WTC11 (cell line): Measurements from ENCODE around the gene BDKRB2. TPM values are rescaled to one million over a fixed set of nuclear protein-coding genes. Genes with fewer than 3 reads are reported as not detected.

Source experiments
- ATAC-seq: fragments of 200-7000 bp; cut with Tn5 transposase; 2 replicates; pipeline ENCODE4 v1.10.0; 2021; ENCODE audit warnings: mild to moderate bottlenecking, moderate library complexity
- CTCF ChIA-PET: fragments of 300-600 bp; sonication (Branson Sonifier 250); formaldehyde crosslinking; loops from one replicate; lab custom pipeline; 2021; ENCODE audit warnings: antibody characterized with exemption; lab: Charles Lee
- POLR2A ChIA-PET: fragments of 350-600 bp; sonication (Branson Sonifier 250); formaldehyde crosslinking; loops from one replicate; lab custom pipeline; 2021; ENCODE audit warnings: antibody characterized with exemption; lab: Charles Lee
- DNase-seq: peaks from one replicate; pipeline ENCODE4 v3.0.0; 2021; ENCODE audit warnings: low spot score
- H3K27ac Mint-ChIP-seq: 2 replicates; pipeline ENCODE4 v1.8.0; 2021; ENCODE audit warnings: mixed read lengths
- H3K27me3 Mint-ChIP-seq: 2 replicates; pipeline ENCODE4 v1.8.0; 2021; ENCODE audit warnings: low read depth, mild to moderate bottlenecking, moderate library complexity, mixed read lengths
- H3K36me3 Mint-ChIP-seq: 2 replicates; pipeline ENCODE4 v1.8.0; 2021; ENCODE audit warnings: mixed read lengths
- H3K4me1 Mint-ChIP-seq: 2 replicates; pipeline ENCODE4 v1.8.0; 2022; ENCODE audit warnings: mixed read lengths
- H3K4me3 Mint-ChIP-seq: 2 replicates; pipeline ENCODE4 v1.8.0; 2021; ENCODE audit warnings: mild to moderate bottlenecking, moderate library complexity, mixed read lengths
- H3K9me3 Mint-ChIP-seq: 2 replicates; pipeline ENCODE4 v1.8.0; 2021; ENCODE audit warnings: mixed read lengths
- AR ChIP-seq: fragments of 250-450 bp; sonication (Bioruptor Pico); IDR thresholded peaks from 2 replicates; pipeline ENCODE4 v1.9.0; 2021; ENCODE audit warnings: mild to moderate bottlenecking
- ATF1 ChIP-seq: sonication (generic); formaldehyde crosslinking; IDR thresholded peaks from 2 replicates; pipeline ENCODE4 v1.8.1; 2023; ENCODE audit warnings: mild to moderate bottlenecking, moderate library complexity, missing genetic modification reagents
- CDX4 ChIP-seq: fragments of 250-450 bp; sonication (Bioruptor Pico); IDR thresholded peaks from 2 replicates; pipeline ENCODE4 v1.9.0; 2021; ENCODE audit warnings: moderate library complexity, mild to moderate bottlenecking, inconsistent platforms, borderline replicate concordance
- ERG ChIP-seq: fragments of 250-450 bp; sonication (Bioruptor Pico); IDR thresholded peaks from 2 replicates; pipeline ENCODE4 v1.8.0; 2021; ENCODE audit warnings: mild to moderate bottlenecking
- ESRRA ChIP-seq: sonication (generic); formaldehyde crosslinking; IDR thresholded peaks from 2 replicates; pipeline ENCODE4 v1.8.1; 2022; ENCODE audit warnings: mild to moderate bottlenecking, missing genetic modification reagents, borderline replicate concordance
- FOXP1 ChIP-seq: sonication (generic); formaldehyde crosslinking; IDR thresholded peaks from 2 replicates; pipeline ENCODE4 v1.8.0; 2022; ENCODE audit warnings: missing genetic modification reagents, mild to moderate bottlenecking, moderate library complexity, borderline replicate concordance
- GTF2I ChIP-seq: fragments of 250-450 bp; sonication (Bioruptor Pico); conservative IDR thresholded peaks from 2 replicates; pipeline ENCODE4 v1.4.0; 2021; ENCODE audit warnings: mild to moderate bottlenecking
- IRF2 ChIP-seq: sonication (generic); formaldehyde crosslinking; IDR thresholded peaks from 2 replicates; pipeline ENCODE4 v1.8.0; 2022; ENCODE audit warnings: low read depth, missing genetic modification reagents, borderline replicate concordance
- JAZF1 ChIP-seq: fragments of 250-450 bp; sonication (Bioruptor Pico); IDR thresholded peaks from 2 replicates; pipeline ENCODE4 v1.9.0; 2021; ENCODE audit warnings: moderate library complexity, mild to moderate bottlenecking, inconsistent platforms
- MAX ChIP-seq: sonication (generic); formaldehyde crosslinking; IDR thresholded peaks from 2 replicates; pipeline ENCODE4 v1.8.0; 2022; ENCODE audit warnings: mild to moderate bottlenecking, missing genetic modification reagents
- MLX ChIP-seq: sonication (generic); formaldehyde crosslinking; IDR thresholded peaks from 2 replicates; pipeline ENCODE4 v1.8.1; 2023; ENCODE audit warnings: mild to moderate bottlenecking, missing genetic modification reagents, moderate library complexity
- NFE2L1 ChIP-seq: sonication (generic); formaldehyde crosslinking; IDR thresholded peaks from 2 replicates; pipeline ENCODE4 v1.8.1; 2023; ENCODE audit warnings: missing genetic modification reagents
- NFYB ChIP-seq: sonication (generic); formaldehyde crosslinking; conservative IDR thresholded peaks from 2 replicates; pipeline ENCODE4 v1.8.0; 2022; ENCODE audit warnings: low read depth, missing genetic modification reagents
- PRRX2 ChIP-seq: fragments of 250-450 bp; sonication (Bioruptor Pico); IDR thresholded peaks from 2 replicates; pipeline ENCODE4 v1.8.0; 2021; ENCODE audit warnings: mild to moderate bottlenecking
- RORB ChIP-seq: fragments of 250-450 bp; sonication (Bioruptor Pico); IDR thresholded peaks from 2 replicates; pipeline ENCODE4 v1.9.0; 2021; ENCODE audit warnings: mild to moderate bottlenecking
- TP53 ChIP-seq: sonication (generic); formaldehyde crosslinking; IDR thresholded peaks from 2 replicates; pipeline ENCODE4 v1.8.1; 2023; ENCODE audit warnings: mild to moderate bottlenecking, missing genetic modification reagents
- USF1 ChIP-seq: sonication (generic); formaldehyde crosslinking; IDR thresholded peaks from 2 replicates; pipeline ENCODE4 v1.8.0; 2022; ENCODE audit warnings: mild to moderate bottlenecking, missing genetic modification reagents
- ZMAT4 ChIP-seq: fragments of 250-450 bp; sonication (Bioruptor Pico); IDR thresholded peaks from 2 replicates; pipeline ENCODE4 v1.9.0; 2021; ENCODE audit warnings: mild to moderate bottlenecking
- ZNF263 ChIP-seq: sonication (generic); formaldehyde crosslinking; IDR thresholded peaks from 2 replicates; pipeline ENCODE4 v1.8.1; 2022; ENCODE audit warnings: low read depth, mild to moderate bottlenecking, moderate library complexity, missing genetic modification reagents
- ZNF281 ChIP-seq: sonication (generic); formaldehyde crosslinking; IDR thresholded peaks from 2 replicates; pipeline ENCODE4 v1.8.0; 2023; ENCODE audit warnings: mild to moderate bottlenecking, missing genetic modification reagents
- ZNF317 ChIP-seq: sonication (generic); formaldehyde crosslinking; IDR thresholded peaks from 2 replicates; pipeline ENCODE4 v1.8.1; 2023; ENCODE audit warnings: low read depth, mild to moderate bottlenecking, moderate library complexity, missing genetic modification reagents, borderline replicate concordance
- ZNF512 ChIP-seq: sonication (generic); formaldehyde crosslinking; IDR thresholded peaks from 2 replicates; pipeline ENCODE4 v1.8.1; 2022; ENCODE audit warnings: missing genetic modification reagents, borderline replicate concordance
- total RNA-seq: library from RNA; stranded (reverse); gene quantifications from 3 replicates; pipeline ENCODE4 v1.2.3, GENCODE V29; 2021

The BDKRB2 gene
- total RNA-seq, 1 experiment from 2014 or later = 0.17 TPM

- TF ChIP-seq AR = no peak
- TF ChIP-seq ZNF281 (CRISPR knock-in tag) = no peak
- TF ChIP-seq NFYB (CRISPR knock-in tag) = no peak
- TF ChIP-seq MLX (CRISPR knock-in tag) = no peak
- TF ChIP-seq ZNF263 (CRISPR knock-in tag) = no peak
- TF ChIP-seq GTF2I (CRISPR knock-in tag) = no peak
- no peak for TF ChIP-seq TP53 (CRISPR knock-in tag)
- no peak for TF ChIP-seq FOXP1 (CRISPR knock-in tag)
- no peak for TF ChIP-seq RORB (CRISPR knock-in tag)
Measured at GRCh38 chr14:96261772-96262655, 57.4 kb downstream of the BDKRB2 start (continued).

- DNase-seq (no peak), ATAC-seq (no peak; the same call in 1 of the 2 replicates)
- ChIA-PET CTCF (interaction anchor here (0.7 to 6.5 kb wide), 2 partner anchors 159 to 164 kb away, joined by 3 to 53 read pairs; no protein-coding TSS in a partner anchor), POLR2A (no interaction called here)
- no peaks in the 10 kb centered on the region for H3K36me3 Mint-ChIP-seq
- peaks cover 5% of the 10 kb centered on the region for H3K9me3 Mint-ChIP-seq
- H3K27ac Mint-ChIP-seq = no peak overlapping the region
- no peaks in the 10 kb centered on the region for H3K27me3 Mint-ChIP-seq
- H3K4me3 Mint-ChIP-seq = no peak overlapping the region
- TF ChIP-seq PRRX2 (no peak), NFYB (CRISPR knock-in tag) (no peak), ESRRA (CRISPR knock-in tag) (no peak), ZNF317 (CRISPR knock-in tag) (no peak), ZMAT4 (CRISPR knock-in tag) (no peak), USF1 (no peak), ZNF512 (CRISPR knock-in tag) (no peak), ERG (CRISPR knock-in tag) (no peak), ATF1 (CRISPR knock-in tag) (no peak), RORB (CRISPR knock-in tag) (no peak), IRF2 (CRISPR knock-in tag) (no peak), MAX (CRISPR knock-in tag) (no peak), NFE2L1 (CRISPR knock-in tag) (no peak), JAZF1 (CRISPR knock-in tag) (no peak), CDX4 (no peak)
- no peaks in the 10 kb centered on the region for H3K4me1 Mint-ChIP-seq
Measured at GRCh38 chr14:96263347-96264199, 58.9 kb downstream of the BDKRB2 start.
